CD4-positive, CD25-positive, alpha-beta regulatory T cell (primary cell): ENCODE results near the gene PIK3C2G. TPM values are rescaled to one million over a fixed set of nuclear protein-coding genes. Genes with fewer than 3 reads are reported as not detected.

Experiments used
- ATAC-seq, 2 donors: fragments of 150-1000 bp; cut with Tn5 transposase; one replicate each; pipeline ENCODE4 v1.10.0; 2021; ENCODE audit warnings: low read depth in 2 of 2, moderate number of reproducible peaks in 2 of 2, moderate library complexity in 1 of 2
- DNase-seq, 3 donors: peaks; one replicate each; pipeline versions ENCODE4 v3.0.0 to v3.0.0-alpha.2; 2012 to 2022; ENCODE audit warnings: mixed read lengths in 1 of 3
- H3K27ac ChIP-seq: one replicate; pipeline ENCODE4 v1.7.0; 2013; ENCODE audit warnings: mild to moderate bottlenecking, low read length; ENCODE audit not compliant: insufficient read depth, poor library complexity, severe bottlenecking
- H3K27me3 ChIP-seq: one replicate; pipeline ENCODE4 v1.7.0; 2013; ENCODE audit warnings: low read length; ENCODE audit not compliant: control insufficient read depth, insufficient read depth
- H3K36me3 ChIP-seq: one replicate; pipeline ENCODE4 v1.7.0; 2013; ENCODE audit warnings: mild to moderate bottlenecking, low read length, moderate library complexity; ENCODE audit not compliant: control insufficient read depth, insufficient read depth
- H3K4me1 ChIP-seq: 2 replicates; pipeline ENCODE4 v1.7.0; 2013; ENCODE audit warnings: mild to moderate bottlenecking, low read length; ENCODE audit not compliant: insufficient read depth, control insufficient read depth, poor library complexity, severe bottlenecking
- H3K4me3 ChIP-seq: one replicate; pipeline ENCODE4 v1.7.0; 2013; ENCODE audit warnings: low read depth, mild to moderate bottlenecking, low read length, moderate library complexity
- H3K9me3 ChIP-seq, 2 experiments: 1 replicate in 1 of 2; 2 replicates in 1 of 2; pipeline ENCODE4 v1.7.0; 2013; ENCODE audit warnings: low read length in 2 of 2, mild to moderate bottlenecking in 1 of 2, moderate library complexity in 1 of 2; ENCODE audit not compliant: control insufficient read depth in 2 of 2
- H3K27ac Mint-ChIP-seq, 3 donors: one replicate each; pipeline ENCODE4 v1.8.0; 2020 to 2022; ENCODE audit warnings: mild to moderate bottlenecking in 3 of 3, mixed read lengths in 3 of 3, moderate library complexity in 2 of 3
- H3K27me3 Mint-ChIP-seq: one replicate; pipeline ENCODE4 v1.8.0; 2022; ENCODE audit warnings: mild to moderate bottlenecking, mixed read lengths
- H3K36me3 Mint-ChIP-seq: one replicate; pipeline ENCODE4 v1.8.0; 2020; ENCODE audit warnings: mixed read lengths
- H3K4me1 Mint-ChIP-seq, 4 donors: one replicate each; pipeline ENCODE4 v1.8.0; 2020 to 2022; ENCODE audit warnings: mixed read lengths in 4 of 4, mild to moderate bottlenecking in 1 of 4
- H3K4me3 Mint-ChIP-seq, 4 donors: one replicate each; pipeline ENCODE4 v1.8.0; 2020 to 2022; ENCODE audit warnings: mild to moderate bottlenecking in 4 of 4, mixed read lengths in 4 of 4, moderate library complexity in 3 of 4
- H3K9me3 Mint-ChIP-seq, 7 donors: one replicate each; pipeline ENCODE4 v1.8.0; 2020 to 2022; ENCODE audit warnings: mixed read lengths in 7 of 7, mild to moderate bottlenecking in 3 of 7, moderate library complexity in 2 of 7
- polyA plus RNA-seq, 4 donors: library from polyadenylated mRNA; unstranded; fragments of 300-500 nt; fragmentation: Illumina TruSeq; gene quantifications; one replicate each; pipeline ENCODE4 v1.2.3, GENCODE V29; 2021
- total RNA-seq: library from RNA; stranded (reverse); gene quantifications from one replicate; pipeline ENCODE4 v1.2.3, GENCODE V29; 2022

PIK3C2G gene
- total and polyA plus RNA-seq, 5 donors from 2014 or later: not detected

DNA sequence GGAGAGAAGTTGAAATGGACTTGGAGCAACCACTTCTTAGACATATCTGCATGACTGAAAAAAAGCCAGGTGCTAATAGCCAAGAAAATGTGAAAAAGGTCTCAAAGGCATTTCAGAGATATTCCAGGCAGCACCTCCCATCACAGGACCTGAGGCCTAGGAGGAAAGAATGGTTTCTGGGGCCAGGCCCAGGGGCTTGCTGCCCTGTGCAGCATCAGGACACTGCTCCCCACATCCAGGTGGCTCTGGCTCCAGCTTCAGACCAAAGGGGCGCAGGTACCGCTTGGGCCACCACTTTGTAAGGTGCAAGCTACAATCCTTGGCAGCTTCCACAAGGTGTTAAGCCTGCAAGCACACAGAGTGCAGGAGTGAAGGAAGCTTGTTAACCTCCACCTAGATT, 114.3 kb downstream of the PIK3C2G start:
- Mint-ChIP-seq H3K4me1 (no peaks in the 10 kb centered on the region), H3K9me3 (peaks cover 0 to 26% (median 8%) of the 10 kb centered on the region in 7 donors), H3K27me3 (no peaks in the 10 kb centered on the region), H3K36me3 (no peaks in the 10 kb centered on the region), H3K4me3 (no peak overlapping the region), H3K27ac (no peak overlapping the region)
- Histone ChIP-seq H3K9me3 (no peaks in the 10 kb centered on the region), H3K27me3 (no peaks in the 10 kb centered on the region), H3K4me1 (no peaks in the 10 kb centered on the region), H3K27ac (no peak overlapping the region), H3K4me3 (no peak overlapping the region), H3K36me3 (no peaks in the 10 kb centered on the region)
- DNase-seq (no peak), ATAC-seq (no peak)

DNA sequence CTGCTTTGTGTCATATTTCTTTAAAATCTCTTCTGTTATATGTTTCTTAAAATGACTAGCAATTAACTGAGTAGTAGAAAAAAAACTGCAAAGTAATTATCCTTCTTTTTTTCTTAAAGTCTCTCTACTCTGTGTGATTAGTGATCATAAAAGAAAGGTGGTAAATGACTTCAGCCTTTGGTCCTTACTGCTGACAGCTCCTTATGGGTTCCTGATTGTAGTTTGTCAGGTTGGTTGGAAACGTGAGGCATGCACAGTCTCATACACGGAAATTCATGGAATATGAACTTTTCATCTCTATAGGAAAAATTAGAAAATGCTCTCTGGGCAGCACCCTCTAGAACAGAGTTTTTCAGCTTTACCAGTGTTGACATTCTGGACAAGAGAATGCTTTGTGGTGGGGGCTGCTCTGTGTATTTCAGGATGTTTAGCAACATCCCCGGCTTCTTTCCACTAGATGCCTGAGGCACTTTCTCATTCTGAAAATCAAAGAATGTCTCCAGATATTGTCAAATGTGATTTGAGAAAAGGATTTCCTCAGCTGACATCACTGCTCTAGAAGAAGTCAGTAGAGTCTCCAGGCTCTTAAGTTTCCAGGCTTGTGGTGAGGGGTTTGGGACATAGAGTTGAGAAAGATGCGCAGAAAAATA, 121.0 kb downstream of the PIK3C2G start:
- Histone ChIP-seq H3K4me1 (no peaks in the 10 kb centered on the region), H3K27me3 (no peaks in the 10 kb centered on the region), H3K27ac (no peak overlapping the region), H3K36me3 (no peaks in the 10 kb centered on the region), H3K9me3 (no peaks in the 10 kb centered on the region), H3K4me3 (no peak overlapping the region)
- ATAC-seq (no peak), DNase-seq (no peak)
- peaks cover 0 to 5% (median 0%) of the 10 kb centered on the region in 4 donors for H3K4me1 Mint-ChIP-seq
- H3K4me3 Mint-ChIP-seq: no peak overlapping the region
- no peak overlapping the region for H3K27ac Mint-ChIP-seq
- peaks cover 8 to 33% (median 14%) of the 10 kb centered on the region in 7 donors for H3K9me3 Mint-ChIP-seq
- H3K27me3 Mint-ChIP-seq: peaks cover 3% of the 10 kb centered on the region
- H3K36me3 Mint-ChIP-seq: no peaks in the 10 kb centered on the region

DNA sequence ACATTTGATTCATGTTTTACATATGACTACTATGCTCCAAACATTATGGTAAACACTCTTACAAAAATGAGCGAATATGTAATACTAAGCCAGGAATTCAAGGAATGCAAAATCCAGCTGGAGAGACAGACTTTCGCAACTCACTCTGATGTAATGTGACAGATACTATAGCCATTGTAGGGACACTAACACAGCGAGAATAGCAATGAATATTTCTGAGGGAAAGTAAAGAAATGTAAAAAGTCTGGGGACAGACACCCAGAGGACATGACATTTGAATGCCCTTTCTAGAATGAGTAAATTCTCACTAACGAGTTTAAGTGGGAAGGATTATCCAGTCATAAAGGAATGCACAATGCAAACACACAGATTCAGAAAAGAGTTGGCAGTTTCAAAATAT, 121.9 kb downstream of the PIK3C2G start:
- Histone ChIP-seq H3K4me1 (no peaks in the 10 kb centered on the region), H3K27me3 (no peaks in the 10 kb centered on the region), H3K27ac (no peak overlapping the region), H3K9me3 (no peaks in the 10 kb centered on the region), H3K4me3 (no peak overlapping the region), H3K36me3 (no peaks in the 10 kb centered on the region)
- Mint-ChIP-seq H3K9me3 (peaks cover 8 to 37% (median 14%) of the 10 kb centered on the region in 7 donors), H3K27ac (no peak overlapping the region), H3K36me3 (no peaks in the 10 kb centered on the region), H3K27me3 (peaks cover 5% of the 10 kb centered on the region), H3K4me3 (no peak overlapping the region), H3K4me1 (peaks cover 0 to 5% (median 0%) of the 10 kb centered on the region in 4 donors)
- ATAC-seq (no peak), DNase-seq (no peak)

DNA sequence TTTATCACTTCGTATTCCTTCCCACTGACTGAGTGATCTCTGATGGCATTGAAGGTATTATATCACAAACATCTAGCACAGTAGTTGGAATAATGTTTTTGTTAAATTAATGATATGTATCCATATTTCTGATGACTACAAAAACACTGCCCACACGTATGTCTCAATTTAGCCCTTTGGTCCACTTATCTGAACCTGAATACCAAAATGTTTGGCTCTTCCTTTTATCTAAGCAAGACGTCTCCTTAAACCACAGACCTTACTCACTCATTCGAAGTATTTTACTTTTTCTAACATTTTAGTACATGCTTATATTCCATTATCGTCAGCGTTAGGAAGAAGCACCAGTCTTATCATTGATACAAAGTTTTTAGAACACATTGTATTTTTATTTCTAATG, 126.4 kb downstream of the PIK3C2G start:
- Histone ChIP-seq H3K4me3 (no peak overlapping the region), H3K9me3 (no peaks in the 10 kb centered on the region), H3K27me3 (no peaks in the 10 kb centered on the region), H3K4me1 (no peaks in the 10 kb centered on the region), H3K36me3 (no peaks in the 10 kb centered on the region), H3K27ac (no peak overlapping the region)
- DNase-seq (no peak), ATAC-seq (no peak)
- Mint-ChIP-seq H3K27ac (no peak overlapping the region), H3K4me3 (no peak overlapping the region), H3K27me3 (peaks cover 5% of the 10 kb centered on the region), H3K36me3 (no peaks in the 10 kb centered on the region), H3K9me3 (peaks cover 5 to 28% (median 9%) of the 10 kb centered on the region in 7 donors), H3K4me1 (peaks cover 0 to 4% (median 0%) of the 10 kb centered on the region in 4 donors)

DNA sequence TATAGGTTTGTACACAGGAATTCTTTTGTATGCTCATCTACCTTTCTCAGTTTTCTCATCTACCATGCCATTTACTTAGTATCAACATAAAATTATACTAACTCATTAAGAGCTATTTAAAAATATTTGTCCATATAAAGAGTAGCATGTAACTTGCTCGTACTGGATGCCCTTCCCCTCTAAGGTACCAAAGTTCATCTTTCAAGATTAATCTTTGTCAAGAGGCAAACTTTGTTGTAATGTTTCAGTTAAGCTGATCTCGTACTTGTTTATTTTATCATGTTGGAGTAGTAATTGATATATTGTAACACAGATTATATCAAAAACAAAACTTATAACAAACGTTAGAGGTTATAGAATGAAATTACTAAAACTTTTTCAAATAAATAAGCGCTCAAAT, 128.5 kb downstream of the PIK3C2G start:
- H3K4me3 ChIP-seq: no peak overlapping the region
- Mint-ChIP-seq H3K9me3 (peaks cover 2 to 24% (median 6%) of the 10 kb centered on the region in 7 donors), H3K27ac (no peak overlapping the region), H3K4me1 (no peaks in the 10 kb centered on the region), H3K36me3 (no peaks in the 10 kb centered on the region), H3K27me3 (peaks cover 5% of the 10 kb centered on the region), H3K4me3 (no peak overlapping the region)
- no peaks in the 10 kb centered on the region for H3K36me3 ChIP-seq
- ATAC-seq (no peak), DNase-seq (no peak)
- H3K27ac ChIP-seq: no peak overlapping the region
- H3K9me3 ChIP-seq: no peaks in the 10 kb centered on the region
- no peaks in the 10 kb centered on the region for H3K4me1 ChIP-seq
- no peaks in the 10 kb centered on the region for H3K27me3 ChIP-seq

DNA sequence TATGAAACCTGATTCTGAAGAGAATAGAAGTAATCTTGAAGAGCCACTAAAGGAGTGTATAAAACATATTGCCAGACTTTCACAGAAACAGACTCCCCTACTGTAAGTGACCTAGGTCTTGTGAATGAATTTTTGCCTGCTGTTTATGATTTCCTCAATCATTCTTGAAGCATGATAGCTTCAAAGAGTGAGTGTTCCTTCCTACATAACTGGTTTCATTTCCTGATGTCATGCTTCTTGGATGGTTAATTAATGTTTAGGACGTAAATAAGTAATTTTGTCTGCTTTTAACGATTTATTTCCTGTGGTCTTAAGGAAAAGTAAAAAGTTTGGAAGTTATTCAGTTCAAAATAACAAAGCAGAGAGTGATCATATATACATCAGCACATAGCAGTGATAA, 129.8 kb downstream of the PIK3C2G start:
- no peak overlapping the region for H3K4me3 Mint-ChIP-seq
- peaks cover 5% of the 10 kb centered on the region for H3K27me3 Mint-ChIP-seq
- H3K9me3 Mint-ChIP-seq: peaks cover 2 to 18% (median 7%) of the 10 kb centered on the region in 7 donors
- H3K9me3 ChIP-seq: no peaks in the 10 kb centered on the region
- H3K27ac Mint-ChIP-seq: no peak overlapping the region
- no peak overlapping the region for H3K4me3 ChIP-seq
- H3K36me3 ChIP-seq: no peaks in the 10 kb centered on the region
- H3K27me3 ChIP-seq: no peaks in the 10 kb centered on the region
- no peaks in the 10 kb centered on the region for H3K36me3 Mint-ChIP-seq
- no peaks in the 10 kb centered on the region for H3K4me1 ChIP-seq
- no peak overlapping the region for H3K27ac ChIP-seq
- H3K4me1 Mint-ChIP-seq: no peaks in the 10 kb centered on the region
- ATAC-seq: no peak
- no peak for DNase-seq

DNA sequence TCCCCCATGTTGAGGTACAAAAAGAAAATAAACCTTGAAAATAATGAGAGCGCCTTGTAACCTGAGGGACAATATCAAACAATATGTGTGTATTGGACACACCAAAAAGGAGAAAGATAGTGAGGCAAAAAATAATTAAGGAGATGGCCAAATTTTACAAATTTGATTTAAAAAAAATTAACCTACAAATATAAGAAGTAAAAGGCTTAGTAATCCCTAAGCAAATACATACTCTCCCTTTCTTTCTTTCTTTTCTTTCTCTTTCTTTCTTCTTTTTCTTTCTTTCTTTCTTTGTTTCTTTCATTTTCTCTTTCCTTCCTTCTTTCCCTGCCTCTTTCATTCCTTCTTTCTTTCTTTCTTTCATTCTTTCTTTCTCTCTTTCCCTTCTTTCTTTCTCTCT, 133.4 kb downstream of the PIK3C2G start:
- no peak overlapping the region for H3K27ac Mint-ChIP-seq
- no peaks in the 10 kb centered on the region for H3K27me3 Mint-ChIP-seq
- Histone ChIP-seq H3K36me3 (no peaks in the 10 kb centered on the region), H3K27ac (no peak overlapping the region), H3K9me3 (no peaks in the 10 kb centered on the region), H3K4me3 (no peak overlapping the region), H3K4me1 (no peaks in the 10 kb centered on the region), H3K27me3 (no peaks in the 10 kb centered on the region)
- H3K4me1 Mint-ChIP-seq: no peaks in the 10 kb centered on the region
- peaks cover 0 to 4% (median 2%) of the 10 kb centered on the region in 7 donors for H3K9me3 Mint-ChIP-seq
- no peaks in the 10 kb centered on the region for H3K36me3 Mint-ChIP-seq
- H3K4me3 Mint-ChIP-seq: no peak overlapping the region
- no peak for ATAC-seq
- no peak for DNase-seq

DNA sequence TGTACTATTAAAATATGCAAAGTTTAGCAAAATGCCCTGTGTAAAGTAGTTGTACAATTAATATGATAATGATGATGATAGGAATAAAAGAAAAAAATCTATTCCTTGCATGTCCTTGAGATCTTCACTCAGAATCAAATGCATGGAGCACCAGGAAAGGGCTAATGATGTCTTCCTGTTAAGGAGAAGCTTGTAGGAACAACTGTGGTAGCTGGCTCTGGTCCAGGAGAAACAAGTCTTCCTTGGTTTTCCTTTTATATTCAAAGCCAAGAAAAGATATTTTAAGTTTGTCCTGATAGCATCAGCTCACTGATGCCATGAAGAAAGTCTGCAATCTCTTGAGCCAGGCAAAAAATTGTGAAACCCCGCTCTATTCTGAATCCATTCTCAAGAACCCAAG, 138.9 kb downstream of the PIK3C2G start:
- H3K9me3 Mint-ChIP-seq: peaks cover 0 to 12% (median 3%) of the 10 kb centered on the region in 7 donors
- no peaks in the 10 kb centered on the region for H3K36me3 Mint-ChIP-seq
- no peaks in the 10 kb centered on the region for H3K4me1 ChIP-seq
- H3K4me3 ChIP-seq: no peak overlapping the region
- H3K36me3 ChIP-seq: no peaks in the 10 kb centered on the region
- ATAC-seq (no peak), DNase-seq (no peak)
- no peak overlapping the region for H3K4me3 Mint-ChIP-seq
- H3K27ac Mint-ChIP-seq: no peak overlapping the region
- peaks cover 0 to 4% of the 10 kb centered on the region in 2 experiments for H3K9me3 ChIP-seq
- H3K27me3 ChIP-seq: no peaks in the 10 kb centered on the region
- H3K27me3 Mint-ChIP-seq: no peaks in the 10 kb centered on the region
- no peak overlapping the region for H3K27ac ChIP-seq
- no peaks in the 10 kb centered on the region for H3K4me1 Mint-ChIP-seq
